ENCODE data around the gene PRSS33.

The PRSS33 gene

DNA sequence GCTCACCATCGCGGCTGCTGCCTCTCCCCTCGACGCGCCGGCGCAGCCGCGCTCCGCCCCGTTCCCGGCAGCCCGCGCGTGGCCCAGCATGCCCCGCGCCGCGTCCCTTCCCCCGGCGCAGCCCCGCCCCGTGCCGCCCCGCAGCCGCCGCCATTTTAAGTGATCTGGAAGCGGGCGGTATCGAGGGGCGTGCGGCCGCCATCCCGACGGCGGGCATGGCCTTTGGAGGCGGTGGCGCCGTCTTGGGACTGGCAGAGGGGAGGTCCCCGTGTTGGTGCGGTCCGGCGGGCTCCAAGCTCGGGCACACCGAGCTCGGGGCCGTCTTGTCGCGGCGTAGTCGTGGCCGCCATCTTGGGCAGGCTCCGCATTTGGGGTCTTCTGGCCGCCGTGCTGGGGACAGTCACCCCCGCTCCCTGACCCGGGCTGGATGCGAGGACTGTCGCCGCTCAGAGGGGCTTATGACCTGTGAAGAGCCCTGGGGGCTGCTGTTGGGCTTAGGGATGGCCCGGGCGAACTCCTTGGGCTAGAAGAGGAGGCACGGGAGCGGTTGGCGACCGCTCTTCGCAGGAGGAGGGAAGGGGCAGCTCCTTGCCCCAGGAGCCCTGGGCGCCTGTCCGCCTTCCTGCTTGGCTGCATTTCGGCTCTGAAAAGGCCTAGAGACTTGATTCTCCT is 10.0 kb downstream of the PRSS33 start, which contains the start of gene ELOB:
ELOB (minus strand) TSS at position 50 of the 672 bp plus-strand sequence; CDS start at position 9, 41 bp downstream.
- DNase-seq (ENCODE audit: low read depth in 2 of 2) = peak; percentile 47 to 59

DNA sequence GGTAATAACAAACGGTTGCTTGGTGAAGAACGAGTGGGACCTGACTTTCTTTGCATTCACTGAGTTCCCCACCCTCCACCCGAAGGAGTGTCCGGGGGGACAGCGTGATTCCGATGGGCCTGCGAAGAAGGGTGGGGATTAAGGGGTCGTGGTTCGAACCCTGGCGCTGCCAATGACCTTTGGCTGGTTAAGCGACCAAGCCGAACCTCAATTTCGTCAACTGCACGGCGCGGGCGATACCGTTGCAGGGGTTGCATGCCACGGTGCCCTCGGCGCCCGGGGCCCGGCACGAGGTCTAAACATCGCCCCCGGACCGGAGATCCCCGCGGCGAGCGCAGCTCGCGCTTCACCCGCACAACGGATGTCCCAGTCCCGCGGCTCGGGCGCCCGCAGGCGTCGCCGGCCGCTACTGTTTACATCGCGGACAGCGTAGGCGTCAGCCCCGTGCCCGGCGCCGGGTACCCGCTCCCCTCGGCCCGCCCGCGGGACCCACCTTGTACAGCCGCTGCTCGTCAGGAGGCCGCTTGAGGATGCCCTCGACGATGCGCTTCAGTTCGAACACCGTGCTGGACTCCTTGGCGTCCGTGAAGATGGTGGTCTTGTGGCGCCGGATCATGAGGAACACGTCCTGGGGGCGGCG is 10.7 kb downstream of the PRSS33 start:
- DNase-seq (ENCODE audit: low read depth in 2 of 2) = no peak

DNA sequence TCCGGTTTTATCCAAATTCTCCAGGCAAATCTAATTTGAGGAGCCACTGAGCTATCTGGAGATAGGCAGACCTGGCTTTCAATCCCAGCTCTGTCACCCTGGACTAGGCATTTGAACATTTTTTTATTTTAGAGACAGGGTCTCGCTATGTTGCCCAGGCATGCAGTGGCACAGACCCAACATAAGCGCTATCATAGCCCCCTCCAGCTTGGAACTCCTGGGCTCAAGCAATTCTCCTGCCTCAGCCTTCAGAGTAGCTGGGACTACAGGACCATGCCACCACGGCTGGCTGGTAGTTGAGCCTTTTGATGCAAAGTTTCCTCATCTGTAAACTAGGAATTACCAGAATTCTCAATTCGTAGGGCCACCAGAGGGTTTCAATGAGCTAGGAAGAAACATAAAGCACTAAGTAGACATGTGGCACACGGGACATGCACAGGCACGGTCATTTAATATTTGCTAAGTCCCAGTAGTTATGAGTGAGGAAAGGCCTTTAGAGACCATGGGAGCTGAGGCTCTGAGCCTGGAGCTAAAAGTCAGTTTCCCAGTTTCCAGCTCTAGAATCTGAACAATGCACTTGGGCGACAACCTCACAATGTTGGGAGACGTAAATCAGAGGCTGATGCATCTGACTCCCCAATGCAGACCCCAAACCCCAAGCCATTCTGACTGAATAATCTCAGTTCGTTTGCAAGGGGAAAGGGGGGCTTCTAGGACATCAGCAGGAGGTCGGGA is 11.4 kb downstream of the PRSS33 start:
- no peak for DNase-seq (ENCODE audit: low read depth in 2 of 2)

DNA sequence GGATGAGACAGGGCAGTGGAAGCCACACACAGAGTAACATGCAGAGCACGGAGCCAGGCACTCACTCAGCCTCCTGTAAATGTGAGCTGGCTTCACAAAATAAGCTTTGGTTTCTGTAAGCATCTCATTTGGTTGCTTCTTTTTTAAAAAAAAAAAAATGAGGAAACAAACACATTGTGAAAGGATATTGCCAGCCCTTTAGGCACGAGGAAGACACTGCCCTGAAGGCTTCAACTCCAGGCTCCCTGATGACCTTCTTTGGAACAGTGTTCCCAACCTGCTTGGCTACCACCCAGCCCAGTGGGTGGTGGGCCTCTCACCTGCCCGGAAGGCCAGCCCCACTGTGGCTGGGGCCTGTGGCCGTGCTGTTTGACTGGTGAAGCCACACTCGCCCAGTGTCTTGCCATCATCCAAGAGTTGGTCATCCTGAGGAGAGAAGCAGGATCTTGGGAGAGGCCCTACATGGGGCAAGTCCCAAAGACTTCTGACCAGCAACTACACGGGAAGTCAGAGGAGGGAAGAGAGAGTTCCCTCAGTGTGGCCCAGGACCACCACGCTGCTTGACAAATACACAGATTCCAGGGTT is 12.1 kb downstream of the PRSS33 start:
- DNase-seq (ENCODE audit: low read depth in 2 of 2) = no peak

DNA sequence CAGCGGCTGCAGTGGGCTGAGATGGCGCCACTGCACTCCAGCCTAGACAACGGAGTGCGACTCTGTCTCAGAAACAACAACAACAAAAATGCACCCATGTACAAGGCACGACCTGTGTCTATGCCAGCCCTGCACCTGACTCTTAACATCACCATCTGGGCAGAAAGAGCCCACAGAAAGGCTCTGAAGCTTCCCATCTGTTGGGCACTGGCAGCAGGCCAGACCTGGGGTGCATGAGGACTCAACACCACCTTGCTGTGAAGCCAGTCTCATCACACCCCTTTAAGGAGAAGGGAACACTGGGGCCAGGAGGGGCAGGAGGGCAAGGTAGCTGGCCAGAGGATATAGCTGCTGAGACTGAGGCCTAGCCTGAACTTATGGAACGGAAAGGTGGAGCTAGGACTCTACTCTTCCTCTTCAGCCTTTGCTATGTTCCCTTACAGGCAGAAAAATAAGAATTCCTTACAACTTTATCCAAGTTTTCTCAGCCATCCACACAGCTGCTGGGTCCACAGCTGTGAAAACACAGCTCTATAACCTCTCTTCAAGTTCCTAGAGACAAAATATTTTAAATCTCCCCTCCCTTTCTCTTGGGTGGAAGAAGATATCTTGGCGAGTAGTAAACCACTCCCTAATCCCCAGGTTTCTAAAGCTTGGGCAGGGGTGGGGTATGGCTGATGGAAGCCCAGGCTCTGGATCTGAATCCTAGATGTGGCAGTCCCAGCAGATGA is 13.0 kb downstream of the PRSS33 start:
- DNase-seq (ENCODE audit: low read depth in 2 of 2) = no peak

DNA sequence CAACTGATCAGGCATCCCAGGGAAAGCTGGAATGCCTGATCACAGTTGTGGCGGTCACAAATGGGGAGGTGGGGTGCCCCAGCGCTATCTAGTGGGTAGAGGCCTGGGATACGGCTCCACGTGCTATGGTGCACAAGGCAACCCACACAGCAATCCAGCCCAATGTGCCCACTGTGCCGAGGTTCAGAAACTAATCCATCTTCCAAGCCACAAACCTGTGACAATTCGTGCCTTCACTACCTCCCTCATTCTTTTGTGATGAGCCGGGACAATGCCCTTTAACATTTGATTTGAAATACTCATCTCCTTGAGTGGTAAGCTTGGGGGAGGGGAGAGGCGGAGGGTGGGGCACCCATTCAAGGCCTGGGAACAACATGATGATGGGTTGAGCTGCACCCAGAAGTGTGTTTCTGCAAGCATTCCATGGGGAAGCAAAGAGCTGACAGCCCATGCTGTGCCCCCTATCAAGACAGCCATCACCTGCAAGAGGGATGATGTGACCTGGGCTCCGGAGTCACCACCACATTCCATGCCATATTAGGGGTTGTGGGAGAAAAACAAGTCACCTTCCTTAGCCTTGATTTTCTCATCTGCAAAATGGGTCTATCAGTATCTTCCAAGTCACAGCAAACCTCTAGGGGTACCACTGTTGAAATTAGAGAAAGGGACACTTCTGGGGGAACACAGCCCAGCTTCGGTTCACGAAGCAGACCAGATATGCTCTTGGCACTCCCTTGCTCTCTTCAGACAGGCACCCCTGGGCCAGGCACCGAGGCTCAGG is 14.0 kb downstream of the PRSS33 start:
- no peak for DNase-seq (ENCODE audit: low read depth in 2 of 2)

DNA sequence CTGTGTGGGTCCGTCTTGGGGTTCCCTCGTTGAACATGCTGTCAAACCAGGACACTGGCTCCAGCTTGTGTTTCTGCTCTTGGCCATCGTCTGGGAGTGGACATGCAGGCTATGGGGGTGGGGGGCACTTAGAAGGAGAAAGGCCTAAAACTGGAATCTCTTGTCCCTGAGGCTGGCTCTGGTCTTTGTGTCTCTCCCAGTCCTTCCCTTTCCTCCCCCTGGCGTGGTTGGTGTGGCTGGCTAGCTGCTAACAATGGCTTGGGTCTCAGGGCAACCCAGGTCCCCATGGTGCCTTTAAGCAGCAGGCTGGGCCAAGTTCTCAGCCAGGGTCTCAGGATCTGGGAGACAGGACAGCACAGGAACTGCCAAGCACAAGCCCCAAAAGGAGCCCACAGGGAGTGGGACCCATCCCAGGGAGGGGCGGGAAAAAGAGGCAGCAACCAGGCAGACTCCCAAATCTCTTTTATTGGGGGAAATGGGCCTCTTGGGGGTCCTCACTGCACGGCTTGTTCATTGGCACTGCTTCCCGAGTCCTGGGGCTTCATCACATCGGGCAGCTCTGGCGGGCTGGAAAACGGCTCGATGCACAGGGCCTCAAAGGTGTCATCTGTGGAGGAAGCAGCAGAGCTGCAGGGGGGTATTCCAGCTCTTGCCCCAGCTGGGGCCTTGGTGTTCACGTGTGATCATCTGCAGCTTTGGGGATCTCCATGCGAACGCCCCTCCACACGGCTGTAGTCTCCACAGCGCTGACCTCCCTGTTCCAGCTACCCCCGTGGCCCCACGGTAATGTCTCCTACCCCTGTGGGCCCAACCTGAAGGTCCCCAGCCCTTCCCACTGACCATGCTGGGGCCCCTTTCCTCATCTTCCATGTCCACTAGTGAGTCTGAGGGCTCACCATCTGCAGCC is 15.6 kb downstream of the PRSS33 start:
- DNase-seq (ENCODE audit: low read depth in 2 of 2) = no peak

DNA sequence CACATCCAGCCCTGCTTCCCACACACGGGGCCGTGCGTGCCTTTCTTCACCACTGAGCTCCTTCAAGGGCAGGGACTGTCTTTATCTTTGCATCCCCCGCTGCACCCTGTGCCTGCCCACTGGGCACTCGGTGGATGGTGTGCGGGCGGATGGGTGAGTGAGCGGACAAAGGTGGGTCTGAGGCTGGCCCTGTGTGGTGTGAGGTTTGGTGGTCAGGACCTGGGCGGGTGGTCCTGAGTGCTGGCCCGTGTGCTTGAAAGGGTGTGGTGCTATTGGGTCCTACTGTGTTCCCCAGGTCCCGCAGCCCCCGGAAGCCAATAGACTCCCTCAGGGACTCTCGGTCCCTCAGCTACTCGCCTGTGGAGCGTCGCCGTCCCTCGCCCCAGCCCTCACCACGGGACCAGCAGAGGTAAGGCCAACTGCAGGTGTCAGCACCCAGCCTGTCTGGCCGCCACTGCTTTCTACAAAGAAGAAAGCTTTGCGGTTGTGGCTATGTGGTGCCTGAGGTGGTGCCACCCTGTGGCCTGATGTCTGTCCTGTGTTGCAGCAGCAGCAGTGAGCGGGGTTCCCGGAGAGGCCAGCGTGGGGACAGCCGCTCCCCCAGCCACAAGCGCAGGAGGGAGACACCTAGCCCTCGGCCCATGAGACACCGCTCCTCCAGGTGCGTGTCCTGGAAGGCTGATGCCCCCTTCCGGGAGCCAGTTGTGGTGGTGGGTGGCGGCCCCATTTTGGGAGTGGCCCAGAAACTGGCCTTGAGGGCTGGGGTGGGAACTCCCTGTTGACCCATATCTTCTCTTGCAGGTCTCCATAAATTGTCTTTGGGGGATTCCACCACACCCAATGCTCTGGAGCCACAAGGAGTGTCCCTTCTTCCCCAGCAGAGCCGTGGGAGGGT is 17.1 kb downstream of the PRSS33 start:
- DNase-seq (ENCODE audit: low read depth in 2 of 2) = no peak

DNA sequence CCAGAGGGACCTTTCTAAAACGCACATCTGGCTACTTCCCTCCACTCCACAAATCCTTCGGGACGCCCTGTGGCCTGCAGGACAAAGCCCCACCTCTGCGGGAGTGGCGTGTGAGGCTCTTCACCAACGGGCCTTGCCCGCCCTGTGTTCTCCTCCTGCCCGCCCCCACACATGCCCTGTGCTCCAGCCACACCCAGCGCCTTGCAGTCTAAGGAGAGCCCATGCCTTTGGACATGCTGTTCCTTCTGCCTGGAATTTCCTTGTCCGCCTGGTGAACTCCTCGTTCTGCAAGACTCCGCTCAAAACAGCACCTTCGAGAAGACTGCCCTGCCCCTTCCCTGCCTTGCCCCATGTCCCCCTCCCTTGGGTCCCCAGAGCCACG is 17.7 kb downstream of the PRSS33 start:
- DNase-seq (ENCODE audit: low read depth in 2 of 2) = no peak

DNA sequence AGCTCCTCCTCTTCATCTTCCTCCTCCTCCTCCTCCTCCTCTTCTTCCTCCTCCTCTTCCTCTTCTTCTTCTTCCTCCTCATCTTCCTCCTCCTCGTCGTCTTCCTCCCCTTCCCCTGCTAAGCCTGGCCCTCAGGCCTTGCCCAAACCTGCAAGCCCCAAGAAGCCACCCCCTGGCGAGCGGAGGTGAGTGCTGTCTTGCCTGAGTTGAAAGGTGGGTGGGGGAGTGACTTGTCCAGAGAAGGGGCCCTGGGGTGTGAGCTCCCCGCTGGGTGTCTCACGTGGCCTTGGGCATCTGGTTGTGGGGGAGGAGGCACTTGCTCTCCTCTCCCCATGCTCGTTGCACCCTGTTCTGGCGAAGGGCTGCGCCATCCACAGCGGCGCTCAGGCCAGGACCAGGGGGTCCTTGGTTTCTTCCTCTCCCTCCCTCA is 18.2 kb downstream of the PRSS33 start:
- DNase-seq (ENCODE audit: low read depth in 2 of 2) = no peak

DNA sequence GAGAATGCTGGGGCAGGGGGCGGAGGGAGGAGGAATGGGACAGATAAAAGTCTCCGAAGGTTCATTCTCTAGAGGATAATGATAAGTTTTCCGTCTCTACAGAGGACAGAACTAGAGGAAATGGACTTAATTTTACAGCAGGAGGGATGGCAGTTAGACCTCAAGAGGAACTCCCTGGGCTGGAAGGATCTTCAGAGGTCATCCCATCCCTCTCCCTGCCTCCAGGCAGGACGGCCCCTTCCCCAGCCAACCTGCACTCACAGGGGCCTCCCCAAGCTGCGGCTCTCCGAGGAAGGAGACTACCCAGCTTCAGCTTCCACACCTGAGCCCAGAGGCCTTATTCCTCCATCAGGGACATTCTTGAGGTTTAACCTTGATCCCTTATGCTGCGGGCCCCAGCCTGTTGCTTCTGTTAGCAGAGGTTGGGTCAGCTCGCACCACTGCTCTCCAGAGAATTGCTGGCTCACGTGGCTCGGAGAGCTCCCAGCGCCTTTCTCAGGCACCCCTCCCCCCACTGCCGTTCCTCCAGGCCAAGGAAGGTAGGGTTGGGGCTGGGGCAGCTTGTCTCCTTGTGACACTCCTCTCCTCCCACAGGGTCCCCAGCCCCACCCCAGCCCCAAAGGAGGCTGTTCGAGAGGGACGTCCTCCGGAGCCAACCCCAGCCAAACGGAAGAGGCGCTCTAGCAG is 18.8 kb downstream of the PRSS33 start:
- no peak for DNase-seq (ENCODE audit: low read depth in 2 of 2)

DNA sequence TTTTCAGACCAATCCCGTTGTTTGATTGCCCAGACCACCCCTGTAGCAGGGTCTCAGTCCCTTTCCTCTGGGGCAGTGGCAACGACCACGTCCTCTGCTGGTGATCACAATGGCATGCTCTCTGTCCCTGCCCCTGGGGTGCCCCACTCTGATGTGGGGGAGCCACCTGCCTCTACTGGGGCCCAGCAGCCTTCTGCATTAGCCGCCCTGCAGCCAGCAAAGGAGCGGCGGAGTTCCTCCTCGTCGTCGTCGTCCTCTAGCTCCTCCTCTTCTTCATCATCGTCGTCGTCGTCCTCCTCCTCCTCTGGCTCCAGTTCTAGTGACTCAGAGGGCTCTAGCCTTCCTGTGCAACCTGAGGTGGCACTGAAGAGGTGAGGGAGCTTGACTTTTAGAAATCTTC is 19.5 kb downstream of the PRSS33 start:
- no peak for DNase-seq (ENCODE audit: low read depth in 2 of 2)

DNA sequence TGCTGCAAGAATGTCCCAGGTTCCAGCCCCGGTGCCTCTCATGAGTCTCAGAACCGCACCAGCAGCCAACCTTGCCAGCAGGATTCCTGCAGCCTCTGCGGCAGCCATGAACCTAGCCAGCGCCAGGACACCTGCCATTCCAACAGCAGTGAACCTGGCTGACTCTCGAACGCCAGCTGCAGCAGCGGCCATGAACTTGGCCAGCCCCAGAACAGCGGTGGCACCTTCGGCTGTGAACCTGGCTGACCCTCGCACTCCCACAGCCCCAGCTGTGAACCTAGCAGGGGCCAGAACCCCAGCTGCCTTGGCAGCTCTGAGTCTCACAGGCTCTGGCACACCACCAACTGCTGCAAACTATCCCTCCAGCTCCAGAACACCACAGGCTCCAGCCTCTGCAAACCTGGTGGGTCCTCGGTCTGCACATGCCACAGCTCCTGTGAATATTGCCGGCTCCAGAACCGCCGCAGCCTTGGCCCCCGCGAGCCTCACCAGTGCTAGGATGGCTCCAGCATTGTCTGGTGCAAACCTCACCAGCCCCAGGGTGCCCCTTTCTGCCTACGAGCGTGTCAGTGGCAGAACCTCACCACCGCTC is 20.1 kb downstream of the PRSS33 start:
- no peak for DNase-seq (ENCODE audit: low read depth in 2 of 2)

DNA sequence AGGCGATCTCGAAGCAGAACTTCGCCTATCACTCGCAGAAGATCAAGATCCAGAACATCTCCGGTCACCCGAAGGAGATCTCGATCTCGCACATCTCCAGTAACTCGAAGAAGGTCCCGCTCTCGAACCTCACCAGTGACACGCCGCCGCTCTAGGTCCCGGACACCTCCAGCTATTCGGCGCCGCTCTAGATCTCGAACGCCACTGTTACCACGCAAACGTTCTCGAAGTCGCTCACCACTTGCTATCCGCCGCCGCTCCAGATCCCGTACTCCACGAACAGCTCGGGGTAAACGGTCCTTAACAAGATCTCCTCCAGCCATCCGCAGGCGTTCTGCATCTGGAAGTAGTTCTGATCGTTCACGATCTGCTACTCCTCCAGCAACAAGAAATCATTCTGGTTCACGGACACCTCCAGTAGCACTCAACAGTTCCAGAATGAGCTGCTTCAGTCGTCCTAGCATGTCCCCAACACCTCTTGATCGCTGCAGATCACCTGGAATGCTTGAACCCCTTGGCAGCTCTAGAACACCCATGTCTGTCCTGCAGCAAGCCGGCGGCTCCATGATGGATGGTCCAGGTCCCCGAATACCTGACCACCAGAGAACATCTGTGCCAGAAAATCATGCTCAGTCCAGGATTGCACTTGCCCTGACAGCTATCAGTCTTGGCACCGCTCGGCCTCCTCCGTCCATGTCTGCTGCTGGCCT is 20.8 kb downstream of the PRSS33 start:
- no peak for DNase-seq (ENCODE audit: low read depth in 2 of 2)

DNA sequence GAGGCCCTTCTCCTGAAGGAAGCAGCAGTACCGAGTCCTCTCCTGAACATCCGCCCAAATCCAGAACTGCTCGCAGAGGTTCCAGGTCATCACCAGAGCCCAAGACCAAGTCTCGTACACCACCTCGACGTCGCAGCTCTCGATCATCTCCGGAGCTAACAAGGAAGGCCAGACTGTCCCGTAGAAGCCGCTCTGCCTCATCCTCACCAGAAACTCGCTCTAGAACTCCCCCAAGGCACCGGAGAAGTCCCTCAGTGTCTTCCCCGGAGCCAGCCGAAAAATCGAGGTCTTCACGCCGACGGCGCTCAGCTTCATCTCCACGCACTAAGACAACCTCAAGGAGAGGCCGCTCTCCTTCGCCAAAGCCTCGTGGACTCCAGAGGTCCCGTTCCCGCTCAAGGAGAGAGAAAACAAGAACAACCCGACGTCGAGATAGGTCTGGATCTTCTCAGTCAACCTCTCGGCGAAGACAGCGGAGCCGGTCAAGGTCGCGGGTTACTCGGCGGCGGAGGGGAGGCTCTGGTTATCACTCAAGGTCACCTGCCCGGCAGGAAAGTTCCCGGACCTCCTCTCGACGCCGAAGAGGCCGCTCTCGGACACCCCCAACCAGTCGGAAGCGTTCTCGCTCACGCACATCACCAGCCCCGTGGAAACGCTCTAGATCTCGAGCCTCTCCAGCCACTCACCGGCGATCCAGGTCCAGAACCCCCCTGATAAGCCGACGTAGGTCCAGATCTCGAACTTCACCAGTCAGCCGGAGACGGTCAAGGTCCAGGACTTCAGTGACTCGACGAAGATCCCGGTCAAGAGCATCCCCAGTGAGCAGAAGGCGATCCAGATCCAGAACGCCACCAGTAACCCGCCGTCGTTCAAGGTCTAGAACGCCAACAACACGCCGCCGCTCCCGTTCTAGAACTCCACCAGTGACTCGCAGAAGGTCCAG is 21.6 kb downstream of the PRSS33 start:
- DNase-seq (ENCODE audit: low read depth in 2 of 2) = no peak

DNA sequence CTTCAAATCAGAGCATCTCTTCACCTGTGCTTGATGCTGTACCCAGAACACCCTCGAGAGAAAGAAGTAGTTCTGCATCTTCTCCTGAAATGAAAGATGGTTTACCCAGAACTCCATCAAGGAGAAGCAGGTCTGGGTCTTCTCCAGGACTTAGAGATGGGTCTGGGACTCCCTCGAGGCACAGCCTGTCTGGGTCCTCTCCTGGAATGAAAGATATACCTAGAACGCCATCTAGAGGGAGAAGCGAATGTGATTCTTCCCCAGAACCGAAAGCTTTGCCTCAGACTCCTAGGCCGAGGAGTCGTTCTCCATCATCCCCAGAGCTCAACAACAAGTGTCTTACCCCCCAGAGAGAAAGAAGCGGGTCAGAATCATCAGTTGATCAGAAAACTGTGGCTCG is 22.6 kb downstream of the PRSS33 start:
- DNase-seq (ENCODE audit: low read depth in 2 of 2) = no peak
